ENCODE measurements around the gene EFCAB9.
"Not testable (repeated sequence)": the region's sequence is repeated elsewhere in the genome, so short reads cannot be mapped to it uniquely, and the experiment has no call there.

The EFCAB9 gene

GRCh38 chr5:172153695-172154094 is 40.3 kb upstream of the EFCAB9 start:
- POLR2A ChIA-PET = no interaction called here

GRCh38 chr5:172155101-172155500 is 38.9 kb upstream of the EFCAB9 start:
- POLR2A ChIA-PET = not testable (repeated sequence)
- CTCF ChIA-PET = interaction anchor here (0.9 to 2.2 kb wide), 2 partner anchors 32 to 33 kb away, joined by 3 to 7 read pairs; partner anchors contain the start of gene STK10

More at GRCh38 chr5:172153695-172154094, 40.3 kb upstream of the EFCAB9 start:
- H3K4me3 ChIP-seq (ENCODE audit: low read depth, low read length) = no peak overlapping the region
- CTCF ChIA-PET = interaction anchor here (1.0 to 2.2 kb wide), 4 partner anchors 8 to 35 kb away, joined by 3 to 9 read pairs (median 4); no protein-coding TSS in a partner anchor
- DNase-seq (ENCODE audit: low read depth, low spot score) = no peak
- TF ChIP-seq CTCF (IDR thresholded peaks at IDR 0.05; ENCODE audit: insufficient read depth, low read length, missing control alignments) = no peak

GRCh38 chr5:172156541-172156994 is 37.4 kb upstream of the EFCAB9 start:
- ChIA-PET CTCF (interaction anchor here (0.9 to 2.2 kb wide), 3 partner anchors 32 to 41 kb away, joined by 3 to 7 read pairs (median 3); partner anchors contain the start of gene STK10), POLR2A (no interaction called here)
- TF ChIP-seq CTCF (IDR thresholded peaks at IDR 0.05; ENCODE audit: insufficient read depth, low read length, missing control alignments) = no peak
- DNase-seq (ENCODE audit: low read depth, low spot score) = no peak
- H3K4me3 ChIP-seq (ENCODE audit: low read depth, low read length) = no peak overlapping the region

More at GRCh38 chr5:172155101-172155500, 38.9 kb upstream of the EFCAB9 start:
- H3K4me3 ChIP-seq (ENCODE audit: low read depth, low read length); DNase-seq (ENCODE audit: low read depth, low spot score): not testable (repeated sequence)

- no peak for TF ChIP-seq CTCF (IDR thresholded peaks at IDR 0.05; ENCODE audit: insufficient read depth, low read length, missing control alignments)
- H3K4me3 ChIP-seq (ENCODE audit: low read depth, low read length) = no peak overlapping the region
- DNase-seq (ENCODE audit: low read depth, low spot score) = no peak
- CTCF ChIA-PET = interaction anchor here (0.9 kb wide), 1 partner anchor 25 kb away, joined by 3 read pairs; no protein-coding TSS in a partner anchor
- POLR2A ChIA-PET = no interaction called here
These were observed 35.0 kb upstream of the EFCAB9 start for GRCh38 chr5:172159016-172159415.

GRCh38 chr5:172160506-172160905 is 33.5 kb upstream of the EFCAB9 start:
- H3K4me3 ChIP-seq (ENCODE audit: low read depth, low read length) = no peak overlapping the region
- no peak for DNase-seq (ENCODE audit: low read depth, low spot score)
- no peak for TF ChIP-seq CTCF (IDR thresholded peaks at IDR 0.05; ENCODE audit: insufficient read depth, low read length, missing control alignments)
- ChIA-PET POLR2A (no interaction called here), CTCF (interaction anchor here (4.0 kb wide), 1 partner anchor 28 kb away, joined by 16 read pairs; the partner anchor contains the start of gene STK10)

- CTCF ChIA-PET = interaction anchor here (0.7 to 4.0 kb wide), 12 partner anchors 9 to 131 kb away, joined by 3 to 16 read pairs (median 4); partner anchors contain the start of gene STK10
- TF ChIP-seq CTCF (IDR thresholded peaks at IDR 0.05; ENCODE audit: insufficient read depth, low read length, missing control alignments) = peak; percentile 23
- H3K4me3 ChIP-seq (ENCODE audit: low read depth, low read length) = no peak overlapping the region
- POLR2A ChIA-PET = no interaction called here
- DNase-seq (ENCODE audit: low read depth, low spot score) = no peak
These were observed 31.5 kb upstream of the EFCAB9 start for GRCh38 chr5:172162323-172162986.

Measured in AG04449 (cell line).